Neural cell (in vitro differentiated cells): ENCODE results near the gene ADTRP. TPM values are rescaled to one million over a fixed set of nuclear protein-coding genes. Genes with fewer than 3 reads are reported as not detected.

Experiments used
- H2AFZ ChIP-seq: fragments of 200-600, 300-800 bp; sonication (generic), shearing (Covaris generic); 2 replicates; pipeline ENCODE4 v1.6.0; 2014; ENCODE audit warnings: low read depth, mild to moderate bottlenecking, antibody characterized with exemption, low read length, moderate library complexity
- H3F3A ChIP-seq: fragments of 200-600 bp; shearing (Covaris generic); 2 replicates; pipeline ENCODE4 v1.6.1; 2016; ENCODE audit warnings: mild to moderate bottlenecking, moderate library complexity, mixed read lengths, antibody characterized with exemption, low read length; ENCODE audit not compliant: insufficient read depth, poor library complexity, severe bottlenecking
- H3K27ac ChIP-seq: fragments of 200-600, 300-800 bp; sonication (generic), shearing (Covaris generic); 2 replicates; pipeline ENCODE4 v1.5.1; 2014; ENCODE audit warnings: mild to moderate bottlenecking, low read length, moderate library complexity
- H3K27me3 ChIP-seq: fragments of 300-800, 200-600 bp; sonication (generic), shearing (Covaris generic); 2 replicates; pipeline ENCODE4 v1.6.0; 2014; ENCODE audit warnings: mild to moderate bottlenecking, low read depth, low read length, moderate library complexity; ENCODE audit not compliant: insufficient read depth
- H3K36me3 ChIP-seq: fragments of 300-800, 200-600 bp; sonication (generic), shearing (Covaris generic); 2 replicates; pipeline ENCODE4 v1.5.1; 2014; ENCODE audit warnings: mild to moderate bottlenecking, antibody characterized with exemption, low read length, moderate library complexity; ENCODE audit not compliant: insufficient read depth
- H3K4me2 ChIP-seq: fragments of 300-800, 200-600 bp; sonication (generic), shearing (Covaris generic); 2 replicates; pipeline ENCODE4 v1.6.0; 2014; ENCODE audit warnings: mild to moderate bottlenecking, low read length
- H3K4me3 ChIP-seq: fragments of 300-800, 200-600 bp; sonication (generic), shearing (Covaris generic); 2 replicates; pipeline ENCODE4 v1.5.1; 2014; ENCODE audit warnings: mild to moderate bottlenecking, low read length, moderate library complexity
- H3K79me2 ChIP-seq: fragments of 200-600 bp; shearing (Covaris generic); replicated peaks from 2 replicates; pipeline ENCODE4 v1.6.0; 2014; ENCODE audit warnings: mild to moderate bottlenecking, low read length, moderate library complexity; ENCODE audit not compliant: insufficient read depth
- H3K9ac ChIP-seq: fragments of 300-800, 200-600 bp; sonication (generic), shearing (Covaris generic); 2 replicates; pipeline ENCODE4 v1.6.1; 2016; ENCODE audit warnings: mild to moderate bottlenecking, low read length, mixed read lengths
- H3K9me2 ChIP-seq: fragments of 200-600 bp; shearing (Covaris generic); 2 replicates; pipeline ENCODE4 v1.6.1; 2016; ENCODE audit warnings: mild to moderate bottlenecking, low read length, mixed read lengths; ENCODE audit not compliant: insufficient read depth
- H3K9me3 ChIP-seq: fragments of 200-600, 300-800 bp; sonication (generic), shearing (Covaris generic); 2 replicates; pipeline ENCODE4 v1.6.1; 2016; ENCODE audit warnings: mild to moderate bottlenecking, mixed run types, low read length, moderate library complexity, mixed read lengths
- H4K20me1 ChIP-seq: fragments of 200-600 bp; shearing (Covaris generic); 2 replicates; pipeline ENCODE4 v1.6.1; 2016; ENCODE audit warnings: mild to moderate bottlenecking, mixed run types; ENCODE audit not compliant: insufficient read depth
- CTCF ChIP-seq: fragments of 450-650 bp; IDR thresholded peaks from 2 replicates; pipeline ENCODE4 v1.5.1; 2014; ENCODE audit warnings: antibody characterized with exemption, mild to moderate bottlenecking, moderate library complexity; ENCODE audit not compliant: poor library complexity, severe bottlenecking
- EP300 ChIP-seq: fragments of 450-650 bp; conservative IDR thresholded peaks from 2 replicates; pipeline ENCODE4 v1.6.1; 2014; ENCODE audit warnings: antibody characterized with exemption, mild to moderate bottlenecking, moderate library complexity; ENCODE audit not compliant: poor library complexity, severe bottlenecking
- EZH2 ChIP-seq: fragments of 200-600, 300-800 bp; shearing (Covaris generic), sonication (generic); IDR thresholded peaks from 2 replicates; pipeline ENCODE4 v1.6.1; 2014; ENCODE audit warnings: antibody characterized with exemption, low read length, borderline replicate concordance, mild to moderate bottlenecking; ENCODE audit not compliant: insufficient read depth, poor library complexity, severe bottlenecking
- MXI1 ChIP-seq: fragments of 450-650 bp; conservative IDR thresholded peaks from 2 replicates; pipeline ENCODE4 v1.6.1; 2014; ENCODE audit warnings: antibody characterized with exemption, mild to moderate bottlenecking; ENCODE audit not compliant: poor library complexity, severe bottlenecking
- POLR2AphosphoS5 ChIP-seq: IDR thresholded peaks from 2 replicates; pipeline ENCODE4 v1.6.1; 2012
- RAD21 ChIP-seq: fragments of 450-650 bp; conservative IDR thresholded peaks from 2 replicates; pipeline ENCODE4 v1.6.1; 2014; ENCODE audit warnings: antibody characterized with exemption, mild to moderate bottlenecking, moderate library complexity
- SMC3 ChIP-seq: fragments of 450-650 bp; conservative IDR thresholded peaks from 2 replicates; pipeline ENCODE4 v1.6.1; 2014; ENCODE audit warnings: antibody characterized with exemption, mild to moderate bottlenecking, moderate library complexity; ENCODE audit not compliant: poor library complexity
- TAF1 ChIP-seq: IDR thresholded peaks from 2 replicates; pipeline ENCODE4 v1.6.1; 2012; ENCODE audit warnings: low read depth
- polyA plus RNA-seq: library from polyadenylated mRNA; depleted of rRNA; stranded (reverse); fragments of >200 nt; gene quantifications from 2 replicates; pipeline ENCODE4 v1.2.3, GENCODE V29; 2014
- TF ChIP-seq, protein P1 (sequence below): IDR thresholded peaks from 2 replicates; pipeline ENCODE4 v1.6.1; 2012; ENCODE audit warnings: borderline replicate concordance

ADTRP gene
- polyA plus RNA-seq, 1 donor from 2014 or later = not detected

- Histone ChIP-seq H3K4me2 (no peak overlapping the region), H3K27me3 (no peaks in the 10 kb centered on the region), H3K9ac (no peak overlapping the region), H3K9me3 (peaks cover 1% of the 10 kb centered on the region), H2AFZ (no peak overlapping the region), H3K9me2 (no peaks in the 10 kb centered on the region), H3K79me2 (no peaks in the 10 kb centered on the region), H4K20me1 (no peaks in the 10 kb centered on the region), H3K27ac (no peak overlapping the region), H3K4me3 (no peak overlapping the region), H3F3A (no peaks in the 10 kb centered on the region), H3K36me3 (no peaks in the 10 kb centered on the region)
- TF ChIP-seq MXI1 (no peak), TAF1 (no peak), EZH2 (no peak), CTCF (no peak), SMC3 (no peak), EP300 (no peak), RAD21 (no peak), POLR2AphosphoS5 (no peak)
- TF ChIP-seq, protein P1, sequence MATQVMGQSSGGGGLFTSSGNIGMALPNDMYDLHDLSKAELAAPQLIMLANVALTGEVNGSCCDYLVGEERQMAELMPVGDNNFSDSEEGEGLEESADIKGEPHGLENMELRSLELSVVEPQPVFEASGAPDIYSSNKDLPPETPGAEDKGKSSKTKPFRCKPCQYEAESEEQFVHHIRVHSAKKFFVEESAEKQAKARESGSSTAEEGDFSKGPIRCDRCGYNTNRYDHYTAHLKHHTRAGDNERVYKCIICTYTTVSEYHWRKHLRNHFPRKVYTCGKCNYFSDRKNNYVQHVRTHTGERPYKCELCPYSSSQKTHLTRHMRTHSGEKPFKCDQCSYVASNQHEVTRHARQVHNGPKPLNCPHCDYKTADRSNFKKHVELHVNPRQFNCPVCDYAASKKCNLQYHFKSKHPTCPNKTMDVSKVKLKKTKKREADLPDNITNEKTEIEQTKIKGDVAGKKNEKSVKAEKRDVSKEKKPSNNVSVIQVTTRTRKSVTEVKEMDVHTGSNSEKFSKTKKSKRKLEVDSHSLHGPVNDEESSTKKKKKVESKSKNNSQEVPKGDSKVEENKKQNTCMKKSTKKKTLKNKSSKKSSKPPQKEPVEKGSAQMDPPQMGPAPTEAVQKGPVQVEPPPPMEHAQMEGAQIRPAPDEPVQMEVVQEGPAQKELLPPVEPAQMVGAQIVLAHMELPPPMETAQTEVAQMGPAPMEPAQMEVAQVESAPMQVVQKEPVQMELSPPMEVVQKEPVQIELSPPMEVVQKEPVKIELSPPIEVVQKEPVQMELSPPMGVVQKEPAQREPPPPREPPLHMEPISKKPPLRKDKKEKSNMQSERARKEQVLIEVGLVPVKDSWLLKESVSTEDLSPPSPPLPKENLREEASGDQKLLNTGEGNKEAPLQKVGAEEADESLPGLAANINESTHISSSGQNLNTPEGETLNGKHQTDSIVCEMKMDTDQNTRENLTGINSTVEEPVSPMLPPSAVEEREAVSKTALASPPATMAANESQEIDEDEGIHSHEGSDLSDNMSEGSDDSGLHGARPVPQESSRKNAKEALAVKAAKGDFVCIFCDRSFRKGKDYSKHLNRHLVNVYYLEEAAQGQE = no peak
These were observed 26.2 kb downstream of the ADTRP start for GRCh38 chr6:11752360-11752759.

GRCh38 chr6:11750682-11751081 is 27.9 kb downstream of the ADTRP start:
- H3K79me2 ChIP-seq = no peaks in the 10 kb centered on the region
- TF ChIP-seq SMC3 = no peak
- no peak for TF ChIP-seq RAD21
- no peak for TF ChIP-seq EZH2
- no peak for TF ChIP-seq POLR2AphosphoS5
- no peak for TF ChIP-seq EP300
- TF ChIP-seq CTCF = no peak
- TF ChIP-seq MXI1 = no peak
- TF ChIP-seq TAF1 = no peak
- TF ChIP-seq, protein P1 = no peak

More at GRCh38 chr6:11750682-11751081, 27.9 kb downstream of the ADTRP start:
- Histone ChIP-seq H3K4me3 (no peak overlapping the region), H3K9ac (no peak overlapping the region), H3F3A (no peaks in the 10 kb centered on the region), H3K9me3 (no peaks in the 10 kb centered on the region), H3K27ac (no peak overlapping the region), H4K20me1 (no peaks in the 10 kb centered on the region), H3K4me2 (no peak overlapping the region), H2AFZ (no peak overlapping the region), H3K27me3 (no peaks in the 10 kb centered on the region), H3K9me2 (no peaks in the 10 kb centered on the region), H3K36me3 (no peaks in the 10 kb centered on the region)
